Activated CD4-positive, alpha-beta T cell treated with anti-CD3 and anti-CD28 coated beads for 48 hours (primary cell): ENCODE data around the gene PPP1R16B.

Source experiments
- DNase-seq: peaks from one replicate; pipeline ENCODE4 v3.0.0-alpha.2; 2020

PPP1R16B gene

GRCh38 chr20:38902601-38903000 is 97.1 kb downstream of the PPP1R16B start:
- no peak for DNase-seq

- no peak for DNase-seq
These were observed 97.8 kb downstream of the PPP1R16B start for GRCh38 chr20:38903335-38903734.

GRCh38 chr20:38905375-38905774 is 99.9 kb downstream of the PPP1R16B start:
- no peak for DNase-seq

- DNase-seq, result no peak
These were observed 102.6 kb downstream of the PPP1R16B start for GRCh38 chr20:38907918-38908677.

- DNase-seq, result no peak
These were observed 109.9 kb downstream of the PPP1R16B start for GRCh38 chr20:38915355-38915754.

- no peak for DNase-seq
These were observed 112.2 kb downstream of the PPP1R16B start for GRCh38 chr20:38917657-38918056.

- no peak for DNase-seq
These were observed 112.7 kb downstream of the PPP1R16B start for GRCh38 chr20:38918172-38918571.

- DNase-seq, result no peak
These were observed 114.2 kb downstream of the PPP1R16B start for GRCh38 chr20:38919683-38920082.

GRCh38 chr20:38920411-38920810 is 114.9 kb downstream of the PPP1R16B start:
- DNase-seq, result no peak

GRCh38 chr20:38920851-38921250 is 115.4 kb downstream of the PPP1R16B start:
- DNase-seq, result no peak

- no peak for DNase-seq
These were observed 119.2 kb downstream of the PPP1R16B start for GRCh38 chr20:38924718-38925117.

GRCh38 chr20:38926142-38926933 is 120.8 kb downstream of the PPP1R16B start, which contains the start of gene FAM83D:
Gene FAM83D (plus strand): TSS chr20:38926417. CDS start chr20:38926443, 26 bp downstream.
- peak; percentile 98 for DNase-seq

- DNase-seq, result no peak
These were observed 121.6 kb downstream of the PPP1R16B start for GRCh38 chr20:38926934-38927616.

GRCh38 chr20:38927902-38928578 is 122.5 kb downstream of the PPP1R16B start:
- DNase-seq, result no peak

- DNase-seq, result no peak
These were observed 124.7 kb downstream of the PPP1R16B start for GRCh38 chr20:38930242-38930569.

GRCh38 chr20:38931984-38932383 is 126.5 kb downstream of the PPP1R16B start:
- no peak for DNase-seq

GRCh38 chr20:38932457-38933120 is 127.1 kb downstream of the PPP1R16B start:
- no peak for DNase-seq

- DNase-seq, result no peak
These were observed 129.0 kb downstream of the PPP1R16B start for GRCh38 chr20:38934530-38934929.

- no peak for DNase-seq
These were observed 129.8 kb downstream of the PPP1R16B start for GRCh38 chr20:38935285-38935684.

- DNase-seq, result no peak
These were observed 130.5 kb downstream of the PPP1R16B start for GRCh38 chr20:38935967-38936407.

- no peak for DNase-seq
These were observed 131.5 kb downstream of the PPP1R16B start for GRCh38 chr20:38937000-38937399.

GRCh38 chr20:38937978-38938473 is 132.5 kb downstream of the PPP1R16B start:
- no peak for DNase-seq
